Measurements from ENCODE around the gene ICAM5. TPM values are rescaled to one million over a fixed set of nuclear protein-coding genes. Genes with fewer than 3 reads are reported as not detected.

The ICAM5 gene
- total and polyA plus RNA-seq, 4 experiments from 2014 or later = 0.20 to 0.36 TPM; not detected in 2

DNA sequence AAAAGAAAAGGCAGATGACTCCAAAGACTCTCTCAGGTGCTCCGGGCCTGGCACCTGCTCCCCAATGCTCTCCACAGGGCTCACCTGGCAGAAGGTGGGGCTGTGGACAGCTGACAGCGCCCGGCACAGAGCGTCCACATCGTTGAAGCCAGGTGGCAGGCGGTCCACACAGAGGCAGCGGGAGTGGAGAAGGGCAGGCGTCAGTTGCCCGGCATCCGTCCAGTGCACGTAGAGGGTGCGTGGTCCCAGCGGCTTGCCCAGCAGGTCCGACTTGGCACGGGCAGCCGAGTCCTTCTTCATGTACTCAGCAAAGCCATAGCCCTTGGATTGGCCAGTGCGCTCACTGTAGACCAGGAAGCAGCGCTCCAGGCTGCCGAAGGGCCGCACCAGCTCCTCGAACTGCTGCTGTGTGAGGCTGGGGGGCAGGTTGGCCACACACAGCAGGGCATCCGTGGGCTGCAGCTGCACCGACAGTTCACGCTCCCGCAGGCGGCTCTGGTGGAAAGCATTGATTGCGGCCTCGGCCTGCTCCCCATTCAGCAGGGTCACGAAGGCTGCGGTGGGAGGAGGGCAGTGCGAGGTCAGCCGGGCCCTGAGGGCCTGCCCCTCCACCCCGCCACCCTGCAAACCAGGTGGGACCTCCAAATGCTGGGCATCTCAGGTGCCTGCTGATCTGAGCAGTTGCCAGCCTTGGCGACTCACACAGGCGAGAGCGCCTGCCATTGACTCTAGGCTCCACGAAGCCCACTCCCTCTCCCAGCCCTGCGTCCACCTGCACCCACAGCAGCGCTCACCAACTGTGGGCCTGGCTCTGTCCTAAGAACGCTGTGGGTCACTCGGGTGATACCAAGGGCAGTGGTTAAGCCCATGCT lies 39.0 kb downstream of the ICAM5 start:
- H3K27me3 Mint-ChIP-seq = no peaks in the 10 kb centered on the region
- Histone ChIP-seq H3K36me3 (ENCODE audit: insufficient read depth, low read length) (peaks cover 58% of the 10 kb centered on the region), H3K4me3 (ENCODE audit: low read length in 2 of 2) (no peak overlapping the region), H3K27me3 (ENCODE audit: insufficient read depth, low read length) (no peaks in the 10 kb centered on the region), H3K27ac (ENCODE audit: low read depth, low read length) (no peak overlapping the region), H3K9me3 (ENCODE audit: control insufficient read depth in 1 of 2, low read length in 2 of 2) (no peaks in the 10 kb centered on the region), H3K4me1 (ENCODE audit: insufficient read depth, low read length) (peaks cover 18% of the 10 kb centered on the region)
- H3K27ac Mint-ChIP-seq = no peak overlapping the region
- no peaks in the 10 kb centered on the region for H3K9me3 Mint-ChIP-seq
- no peak overlapping the region for H3K4me3 Mint-ChIP-seq
- CTCF ChIA-PET (ENCODE audit: partially characterized antibody) = interaction anchor here (3.3 kb wide), 1 partner anchor 69 kb away, joined by 18 read pairs; no protein-coding TSS in a partner anchor
- H3K4me1 Mint-ChIP-seq = peaks cover 7 to 30% (median 17%) of the 10 kb centered on the region in 4 donors
- POLR2A ChIA-PET (ENCODE audit: partially characterized antibody) = no interaction called here
- intact Hi-C loops (cut with micrococcal nuclease) = no loop called here
- DNase-seq = no peak
- peaks cover 10 to 44% of the 10 kb centered on the region in 2 donors for H3K36me3 Mint-ChIP-seq

- DNase-seq = no peak
- Mint-ChIP-seq H3K4me1 (peaks cover 7 to 38% (median 22%) of the 10 kb centered on the region in 4 donors), H3K4me3 (no peak overlapping the region), H3K36me3 (peaks cover 10 to 38% of the 10 kb centered on the region in 2 donors), H3K27me3 (no peaks in the 10 kb centered on the region), H3K9me3 (no peaks in the 10 kb centered on the region), H3K27ac (peak overlapping the region in 1 of 7 donors; percentile 47)
- Histone ChIP-seq H3K4me3 (ENCODE audit: low read length in 2 of 2) (no peak overlapping the region), H3K27ac (ENCODE audit: low read depth, low read length) (no peak overlapping the region), H3K27me3 (ENCODE audit: insufficient read depth, low read length) (no peaks in the 10 kb centered on the region), H3K9me3 (ENCODE audit: control insufficient read depth in 1 of 2, low read length in 2 of 2) (no peaks in the 10 kb centered on the region), H3K36me3 (ENCODE audit: insufficient read depth, low read length) (peaks cover 56% of the 10 kb centered on the region), H3K4me1 (ENCODE audit: insufficient read depth, low read length) (peaks cover 25% of the 10 kb centered on the region)
- POLR2A ChIA-PET (ENCODE audit: partially characterized antibody) = interaction anchor here (0.9 to 1.0 kb wide), 2 partner anchors 50 to 58 kb away, joined by 3 to 4 read pairs; partner anchors contain the start of gene ICAM1
- CTCF ChIA-PET (ENCODE audit: partially characterized antibody) = interaction anchor here (3.3 kb wide), 1 partner anchor 70 kb away, joined by 18 read pairs; no protein-coding TSS in a partner anchor
- intact Hi-C loops (cut with micrococcal nuclease) = no loop called here
These were observed 39.8 kb downstream of the ICAM5 start for GRCh38 chr19:10329555-10329954.

GRCh38 chr19:10332158-10332964 lies 42.6 kb downstream of the ICAM5 start:
- H3K36me3 Mint-ChIP-seq = peaks cover 10 to 38% of the 10 kb centered on the region in 2 donors
- no peaks in the 10 kb centered on the region for H3K9me3 Mint-ChIP-seq
- peaks cover 7 to 54% (median 26%) of the 10 kb centered on the region in 4 donors for H3K4me1 Mint-ChIP-seq
- no peaks in the 10 kb centered on the region for H3K27me3 Mint-ChIP-seq
- ChIA-PET POLR2A (ENCODE audit: partially characterized antibody) (interaction anchor here (0.6 to 3.6 kb wide), 10 partner anchors 10 to 234 kb away, joined by 3 to 33 read pairs (median 6); partner anchors contain the start of genes CDC37, FDX2, ICAM1 and KRI1), CTCF (ENCODE audit: partially characterized antibody) (interaction anchor here (0.6 to 3.3 kb wide), 4 partner anchors 12 to 82 kb away, joined by 3 to 18 read pairs (median 5); no protein-coding TSS in a partner anchor)
- Histone ChIP-seq H3K36me3 (ENCODE audit: insufficient read depth, low read length) (peaks cover 53% of the 10 kb centered on the region), H3K27ac (ENCODE audit: low read depth, low read length) (peak overlapping the region; percentile 88), H3K4me3 (ENCODE audit: low read length in 2 of 2) (peak overlapping the region; percentile 73 to 89), H3K4me1 (ENCODE audit: insufficient read depth, low read length) (peaks cover 37% of the 10 kb centered on the region), H3K27me3 (ENCODE audit: insufficient read depth, low read length) (no peaks in the 10 kb centered on the region), H3K9me3 (ENCODE audit: control insufficient read depth in 1 of 2, low read length in 2 of 2) (no peaks in the 10 kb centered on the region)
- no peak for DNase-seq
- H3K27ac Mint-ChIP-seq = peak overlapping the region; percentile 91 to 98 (median 97)
- intact Hi-C loops (cut with micrococcal nuclease) = loop anchor here (2.0 to 5.0 kb wide), 3 partner anchors 44 to 515 kb away; partner anchors contain the start of genes FBXL12, ICAM5 and PPAN
- H3K4me3 Mint-ChIP-seq = peak overlapping the region; percentile 92 to 99 (median 96)

- peak within 1 kb of the TSS; percentile 88 for H3K27ac ChIP-seq (ENCODE audit: low read depth, low read length)
- no peaks in the 10 kb centered on the region for H3K9me3 ChIP-seq (ENCODE audit: control insufficient read depth in 1 of 2, low read length in 2 of 2)
- Mint-ChIP-seq H3K9me3 (no peaks in the 10 kb centered on the region), H3K27ac (peak within 1 kb of the TSS; percentile 91 to 98 (median 97)), H3K36me3 (peaks cover 10 to 35% of the 10 kb centered on the region in 2 donors), H3K4me3 (peak within 1 kb of the TSS; percentile 92 to 99 (median 96)), H3K4me1 (peaks cover 7 to 57% (median 27%) of the 10 kb centered on the region in 4 donors), H3K27me3 (no peaks in the 10 kb centered on the region)
- H3K4me3 ChIP-seq (ENCODE audit: low read length in 2 of 2) = peak within 1 kb of the TSS; percentile 73 to 89
- peaks cover 45% of the 10 kb centered on the region for H3K36me3 ChIP-seq (ENCODE audit: insufficient read depth, low read length)
- ChIA-PET POLR2A (ENCODE audit: partially characterized antibody) (interaction anchor here (0.6 to 3.6 kb wide), 19 partner anchors 10 to 385 kb away, joined by 3 to 33 read pairs (median 4); partner anchors contain the start of genes CDC37, DNM2, FDX2 and ICAM1), CTCF (ENCODE audit: partially characterized antibody) (interaction anchor here (0.6 to 1.3 kb wide), 3 partner anchors 13 to 83 kb away, joined by 4 to 6 read pairs (median 4); no protein-coding TSS in a partner anchor)
- H3K27me3 ChIP-seq (ENCODE audit: insufficient read depth, low read length) = no peaks in the 10 kb centered on the region
- intact Hi-C loops (cut with micrococcal nuclease) = loop anchor here (1.0 to 5.0 kb wide), 7 partner anchors 17 to 516 kb away; partner anchors contain the start of genes CDC37, FBXL12, FDX2 and ICAM1
- peaks cover 44% of the 10 kb centered on the region for H3K4me1 ChIP-seq (ENCODE audit: insufficient read depth, low read length)
- peak; percentile 97 to 98 (median 98) for DNase-seq
These were observed 43.4 kb downstream of the ICAM5 start, which contains the start of gene RAVER1 for GRCh38 chr19:10332965-10333757. Gene RAVER1, minus strand, starts transcription at chr19:10333529. Its CDS starts 22 bp downstream, at chr19:10333507.

DNA sequence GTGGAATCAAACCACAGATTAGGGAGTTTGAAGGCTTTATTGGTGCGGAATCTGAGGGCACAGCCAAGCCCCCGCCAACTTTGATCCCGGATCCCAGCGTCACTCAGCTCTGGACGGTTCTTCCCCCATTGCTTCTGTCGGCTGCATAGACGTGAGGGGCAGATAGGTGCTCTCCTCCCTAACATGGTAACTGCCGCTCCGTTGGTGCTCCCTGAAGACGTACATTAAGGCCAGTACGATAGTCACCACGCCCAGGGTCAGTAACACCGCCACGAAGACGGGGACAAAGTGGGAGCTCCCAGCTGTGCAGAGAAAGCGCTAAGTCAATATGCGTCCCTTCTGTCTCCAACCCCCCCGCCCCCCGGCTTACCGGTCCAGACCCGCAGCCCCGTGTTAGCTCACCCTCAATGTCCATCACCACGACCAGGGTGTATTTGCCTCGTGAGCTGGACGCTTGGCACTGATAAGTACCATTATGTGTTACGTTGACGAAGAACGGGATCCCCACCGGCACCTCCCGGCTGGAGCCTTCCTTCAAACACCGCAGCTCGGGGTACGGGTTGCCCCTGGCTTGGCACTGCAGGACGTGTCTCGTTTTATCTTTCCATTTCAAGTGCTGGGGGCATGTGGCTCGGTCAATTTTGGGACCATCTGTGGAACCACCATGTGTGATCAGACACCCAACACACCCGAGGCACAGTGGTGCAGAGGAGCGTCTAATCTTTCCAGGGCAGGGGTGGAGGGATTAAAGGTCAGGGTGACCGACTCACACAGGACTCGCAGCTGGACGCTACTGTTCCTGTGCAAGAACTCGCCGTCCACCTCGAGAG lies 44.2 kb downstream of the ICAM5 start:
- peaks cover 52% of the 10 kb centered on the region for H3K4me1 ChIP-seq (ENCODE audit: insufficient read depth, low read length)
- peak overlapping the region; percentile 92 to 99 (median 96) for H3K4me3 Mint-ChIP-seq
- peak overlapping the region; percentile 88 for H3K27ac ChIP-seq (ENCODE audit: low read depth, low read length)
- POLR2A ChIA-PET (ENCODE audit: partially characterized antibody) = interaction anchor here (0.6 to 3.6 kb wide), 19 partner anchors 9 to 1820 kb away, joined by 3 to 33 read pairs (median 4); partner anchors contain the start of genes CDC37, DNM2, FDX2 and ICAM1
- H3K27ac Mint-ChIP-seq = peak overlapping the region; percentile 91 to 98 (median 97)
- no peaks in the 10 kb centered on the region for H3K9me3 Mint-ChIP-seq
- no peaks in the 10 kb centered on the region for H3K27me3 Mint-ChIP-seq
- no peaks in the 10 kb centered on the region for H3K9me3 ChIP-seq (ENCODE audit: control insufficient read depth in 1 of 2, low read length in 2 of 2)
- no peaks in the 10 kb centered on the region for H3K27me3 ChIP-seq (ENCODE audit: insufficient read depth, low read length)
- H3K36me3 Mint-ChIP-seq = peaks cover 14 to 42% of the 10 kb centered on the region in 2 donors
- peaks cover 15 to 65% (median 35%) of the 10 kb centered on the region in 4 donors for H3K4me1 Mint-ChIP-seq
- no peak for DNase-seq
- peak overlapping the region; percentile 57 to 73 for H3K4me3 ChIP-seq (ENCODE audit: low read length in 2 of 2)
- CTCF ChIA-PET (ENCODE audit: partially characterized antibody) = interaction anchor here (0.6 to 1.3 kb wide), 3 partner anchors 54 to 84 kb away, joined by 4 to 6 read pairs (median 4); no protein-coding TSS in a partner anchor
- intact Hi-C loops (cut with micrococcal nuclease) = loop anchor here (1.0 to 5.0 kb wide), 7 partner anchors 18 to 517 kb away; partner anchors contain the start of genes CDC37, FBXL12, FDX2 and ICAM1
- H3K36me3 ChIP-seq (ENCODE audit: insufficient read depth, low read length) = peaks cover 36% of the 10 kb centered on the region

Measured in CD4-positive, alpha-beta memory T cell (primary cell).